Measurements from ENCODE around the gene KIF1A.

GRCh38 chr2:240815761-240816583 is 4.0 kb downstream of the KIF1A start:
- TF ChIP-seq POLR2AphosphoS5 (IDR thresholded peaks at IDR 0.05) (no peak), TAF1 (IDR thresholded peaks at IDR 0.05; ENCODE audit: low read depth) (no peak), RAD21 (conservative IDR thresholded peaks at IDR 0.05) (no peak)
- TF ChIP-seq, protein P1, sequence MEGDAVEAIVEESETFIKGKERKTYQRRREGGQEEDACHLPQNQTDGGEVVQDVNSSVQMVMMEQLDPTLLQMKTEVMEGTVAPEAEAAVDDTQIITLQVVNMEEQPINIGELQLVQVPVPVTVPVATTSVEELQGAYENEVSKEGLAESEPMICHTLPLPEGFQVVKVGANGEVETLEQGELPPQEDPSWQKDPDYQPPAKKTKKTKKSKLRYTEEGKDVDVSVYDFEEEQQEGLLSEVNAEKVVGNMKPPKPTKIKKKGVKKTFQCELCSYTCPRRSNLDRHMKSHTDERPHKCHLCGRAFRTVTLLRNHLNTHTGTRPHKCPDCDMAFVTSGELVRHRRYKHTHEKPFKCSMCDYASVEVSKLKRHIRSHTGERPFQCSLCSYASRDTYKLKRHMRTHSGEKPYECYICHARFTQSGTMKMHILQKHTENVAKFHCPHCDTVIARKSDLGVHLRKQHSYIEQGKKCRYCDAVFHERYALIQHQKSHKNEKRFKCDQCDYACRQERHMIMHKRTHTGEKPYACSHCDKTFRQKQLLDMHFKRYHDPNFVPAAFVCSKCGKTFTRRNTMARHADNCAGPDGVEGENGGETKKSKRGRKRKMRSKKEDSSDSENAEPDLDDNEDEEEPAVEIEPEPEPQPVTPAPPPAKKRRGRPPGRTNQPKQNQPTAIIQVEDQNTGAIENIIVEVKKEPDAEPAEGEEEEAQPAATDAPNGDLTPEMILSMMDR (IDR thresholded peaks at IDR 0.05; ENCODE audit: poor library complexity, severe bottlenecking): no peak
- TF ChIP-seq, protein P2, sequence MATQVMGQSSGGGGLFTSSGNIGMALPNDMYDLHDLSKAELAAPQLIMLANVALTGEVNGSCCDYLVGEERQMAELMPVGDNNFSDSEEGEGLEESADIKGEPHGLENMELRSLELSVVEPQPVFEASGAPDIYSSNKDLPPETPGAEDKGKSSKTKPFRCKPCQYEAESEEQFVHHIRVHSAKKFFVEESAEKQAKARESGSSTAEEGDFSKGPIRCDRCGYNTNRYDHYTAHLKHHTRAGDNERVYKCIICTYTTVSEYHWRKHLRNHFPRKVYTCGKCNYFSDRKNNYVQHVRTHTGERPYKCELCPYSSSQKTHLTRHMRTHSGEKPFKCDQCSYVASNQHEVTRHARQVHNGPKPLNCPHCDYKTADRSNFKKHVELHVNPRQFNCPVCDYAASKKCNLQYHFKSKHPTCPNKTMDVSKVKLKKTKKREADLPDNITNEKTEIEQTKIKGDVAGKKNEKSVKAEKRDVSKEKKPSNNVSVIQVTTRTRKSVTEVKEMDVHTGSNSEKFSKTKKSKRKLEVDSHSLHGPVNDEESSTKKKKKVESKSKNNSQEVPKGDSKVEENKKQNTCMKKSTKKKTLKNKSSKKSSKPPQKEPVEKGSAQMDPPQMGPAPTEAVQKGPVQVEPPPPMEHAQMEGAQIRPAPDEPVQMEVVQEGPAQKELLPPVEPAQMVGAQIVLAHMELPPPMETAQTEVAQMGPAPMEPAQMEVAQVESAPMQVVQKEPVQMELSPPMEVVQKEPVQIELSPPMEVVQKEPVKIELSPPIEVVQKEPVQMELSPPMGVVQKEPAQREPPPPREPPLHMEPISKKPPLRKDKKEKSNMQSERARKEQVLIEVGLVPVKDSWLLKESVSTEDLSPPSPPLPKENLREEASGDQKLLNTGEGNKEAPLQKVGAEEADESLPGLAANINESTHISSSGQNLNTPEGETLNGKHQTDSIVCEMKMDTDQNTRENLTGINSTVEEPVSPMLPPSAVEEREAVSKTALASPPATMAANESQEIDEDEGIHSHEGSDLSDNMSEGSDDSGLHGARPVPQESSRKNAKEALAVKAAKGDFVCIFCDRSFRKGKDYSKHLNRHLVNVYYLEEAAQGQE (IDR thresholded peaks at IDR 0.05; ENCODE audit: borderline replicate concordance): no peak
